Gastroesophageal sphincter (tissue), 4 donors: ENCODE results near the gene ZXDA. TPM values are rescaled to one million over a fixed set of nuclear protein-coding genes. Genes with fewer than 3 reads are reported as not detected.

Experiments used
- ATAC-seq: fragments of 150-250 bp; one replicate; pipeline ENCODE4 v1.9.1; 2016; ENCODE audit warnings: mild to moderate bottlenecking, moderate library complexity
- H3K27ac ChIP-seq, 4 donors: fragments of 200-600 bp; sonication (generic) in 3 of 4; 1 replicate in 3 of 4; 2 replicates in 1 of 4; pipeline ENCODE4 v1.5.1; 2016 to 2019
- H3K27me3 ChIP-seq: fragments of 200-600 bp; sonication (generic); one replicate; pipeline ENCODE4 v1.5.1; 2019
- H3K36me3 ChIP-seq, 2 donors: fragments of 200-600 bp; sonication (generic); one replicate each; pipeline ENCODE4 v1.5.1; 2019; ENCODE audit warnings: control low read depth in 1 of 2
- H3K4me1 ChIP-seq, 3 donors: fragments of 200-600 bp; sonication (generic); 1 replicate in 2 of 3; 2 replicates in 1 of 3; pipeline ENCODE4 v1.5.1; 2016 to 2019; ENCODE audit warnings: control low read depth in 2 of 3
- H3K4me3 ChIP-seq, 2 donors: fragments of 200-600 bp; sonication (generic); one replicate each; pipeline ENCODE4 v1.5.1; 2019; ENCODE audit warnings: mild to moderate bottlenecking in 1 of 2, moderate library complexity in 1 of 2
- H3K9me3 ChIP-seq, 3 donors: fragments of 200-600 bp; sonication (generic); one replicate each; pipeline ENCODE4 v1.5.1; 2017 to 2019; ENCODE audit warnings: control low read depth in 2 of 3
- EP300 ChIP-seq: sonication (generic); formaldehyde crosslinking; IDR thresholded peaks from one replicate; pipeline ENCODE4 v1.6.1; 2017; ENCODE audit warnings: antibody characterized with exemption, mild to moderate bottlenecking
- POLR2A ChIP-seq, 2 donors: fragments of 450-650 bp; IDR thresholded peaks; one replicate each; pipeline ENCODE4 v1.6.1; 2017; ENCODE audit warnings: antibody characterized with exemption in 2 of 2, mild to moderate bottlenecking in 2 of 2, moderate library complexity in 1 of 2
- POLR2AphosphoS5 ChIP-seq: sonication (generic); formaldehyde crosslinking; IDR thresholded peaks from one replicate; pipeline ENCODE4 v1.6.1; 2017; ENCODE audit warnings: antibody characterized with exemption
- WGBS, 2 donors: methylation state at CpG; one replicate each; pipeline ENCODE4 v1.1.5; 2018; ENCODE audit warnings: low coverage in 1 of 2; 5-methylcytosine and 5-hydroxymethylcytosine counted together
- total RNA-seq, 4 donors: library from RNA; depleted of rRNA; stranded (reverse); fragments of >200 nt; gene quantifications; one replicate each; pipeline ENCODE4 v1.1.0, GENCODE V29; 2016
- TF ChIP-seq, protein P1 (sequence below), 4 experiments: fragments of 200-600 bp in 2 of 4; fragments of 450-650 bp in 2 of 4; sonication (generic) in 1 of 4; IDR thresholded peaks; one replicate each; pipeline ENCODE4 v1.5.1; 2017 to 2019; ENCODE audit warnings: antibody characterized with exemption in 4 of 4, mild to moderate bottlenecking in 2 of 4, moderate library complexity in 2 of 4

ZXDA gene
- total RNA-seq, 4 donors from 2014 or later, result 6.4 to 14.8 (median 9.6) TPM

DNA sequence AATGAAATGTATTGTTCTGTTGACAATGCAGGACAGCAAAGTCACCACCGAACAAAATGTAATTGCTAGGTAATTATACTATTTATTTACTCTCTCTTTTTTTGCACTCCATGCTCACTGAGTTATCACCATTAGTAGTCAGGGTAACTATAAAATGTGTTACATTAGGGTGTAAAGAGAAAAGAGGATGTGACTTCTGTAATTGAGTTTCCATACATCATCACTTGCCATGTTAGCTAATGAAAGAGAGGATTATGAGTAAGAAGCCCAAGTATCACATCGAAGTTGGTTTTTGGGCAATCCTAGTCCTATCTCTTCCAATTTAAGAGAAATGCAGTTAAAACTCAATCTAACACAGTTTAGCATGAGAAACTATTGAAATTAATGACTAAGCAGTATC lies 7.6 kb downstream of the ZXDA start:
- ATAC-seq, result no peak
- no peak for TF ChIP-seq POLR2AphosphoS5
- WGBS, 2 donors, result 59 to 83% methylated on average over 2 of the region's 2 CpGs
- no peaks in the 10 kb centered on the region for H3K9me3 ChIP-seq
- H3K4me1 ChIP-seq, result peaks cover 0 to 58% (median 0%) of the 10 kb centered on the region in 3 donors
- no peaks in the 10 kb centered on the region for H3K27me3 ChIP-seq
- H3K27ac ChIP-seq, result no peak overlapping the region
- no peaks in the 10 kb centered on the region for H3K36me3 ChIP-seq
- H3K4me3 ChIP-seq, result no peak overlapping the region

DNA sequence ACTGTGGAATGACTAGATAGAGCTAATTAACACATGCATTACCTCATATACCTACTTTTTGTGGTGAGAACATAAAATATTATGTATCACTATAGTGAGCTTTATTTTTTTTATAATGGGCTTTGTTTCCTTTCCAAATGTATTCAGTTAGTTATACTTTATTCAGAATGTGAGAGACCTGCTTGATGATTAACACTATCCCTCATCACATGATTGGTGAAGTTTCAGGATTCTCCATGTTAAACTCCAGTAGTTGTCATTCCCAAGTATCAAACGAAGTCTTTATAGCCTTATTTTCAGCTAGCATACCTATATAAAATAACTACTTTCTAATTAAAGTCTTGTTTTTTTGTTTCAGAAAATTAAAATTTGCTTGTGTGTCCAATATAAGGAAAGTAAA lies 8.8 kb downstream of the ZXDA start:
- H3K36me3 ChIP-seq, result no peaks in the 10 kb centered on the region
- no peak for ATAC-seq
- peak overlapping the region in 2 of 4 donors; percentile 60 to 70 for H3K27ac ChIP-seq
- H3K27me3 ChIP-seq, result no peaks in the 10 kb centered on the region
- no peak overlapping the region for H3K4me3 ChIP-seq
- H3K9me3 ChIP-seq, result no peaks in the 10 kb centered on the region
- peaks cover 0 to 47% (median 0%) of the 10 kb centered on the region in 3 donors for H3K4me1 ChIP-seq
- no peak for TF ChIP-seq POLR2A (IDR thresholded peaks at IDR 0.05)
- TF ChIP-seq EP300, result no peak
- TF ChIP-seq, protein P1, sequence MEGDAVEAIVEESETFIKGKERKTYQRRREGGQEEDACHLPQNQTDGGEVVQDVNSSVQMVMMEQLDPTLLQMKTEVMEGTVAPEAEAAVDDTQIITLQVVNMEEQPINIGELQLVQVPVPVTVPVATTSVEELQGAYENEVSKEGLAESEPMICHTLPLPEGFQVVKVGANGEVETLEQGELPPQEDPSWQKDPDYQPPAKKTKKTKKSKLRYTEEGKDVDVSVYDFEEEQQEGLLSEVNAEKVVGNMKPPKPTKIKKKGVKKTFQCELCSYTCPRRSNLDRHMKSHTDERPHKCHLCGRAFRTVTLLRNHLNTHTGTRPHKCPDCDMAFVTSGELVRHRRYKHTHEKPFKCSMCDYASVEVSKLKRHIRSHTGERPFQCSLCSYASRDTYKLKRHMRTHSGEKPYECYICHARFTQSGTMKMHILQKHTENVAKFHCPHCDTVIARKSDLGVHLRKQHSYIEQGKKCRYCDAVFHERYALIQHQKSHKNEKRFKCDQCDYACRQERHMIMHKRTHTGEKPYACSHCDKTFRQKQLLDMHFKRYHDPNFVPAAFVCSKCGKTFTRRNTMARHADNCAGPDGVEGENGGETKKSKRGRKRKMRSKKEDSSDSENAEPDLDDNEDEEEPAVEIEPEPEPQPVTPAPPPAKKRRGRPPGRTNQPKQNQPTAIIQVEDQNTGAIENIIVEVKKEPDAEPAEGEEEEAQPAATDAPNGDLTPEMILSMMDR (IDR thresholded peaks at IDR 0.05), result no peak
- WGBS, 2 donors, result 64 to 77% methylated on average over 1 of the region's 1 CpG

DNA sequence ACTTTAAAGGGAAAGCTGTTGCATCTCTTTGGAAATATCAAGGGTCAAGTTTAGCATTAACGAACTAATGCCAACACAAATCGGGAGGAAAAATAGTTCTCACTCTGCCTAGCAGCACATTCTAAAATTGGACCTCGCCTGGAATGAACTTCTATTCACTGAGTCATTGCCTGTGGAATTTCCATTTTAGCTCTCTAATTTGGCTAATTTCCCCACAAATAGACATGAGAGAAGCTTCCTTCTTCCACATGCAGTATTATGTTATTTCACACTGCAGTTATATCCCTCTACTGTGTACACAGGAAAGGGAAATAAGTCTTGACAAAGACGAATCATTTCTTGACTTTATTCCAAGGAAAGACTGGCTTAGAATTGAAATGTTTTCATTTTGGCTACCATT lies 9.3 kb downstream of the ZXDA start:
- ATAC-seq, result peak; percentile 51
- H3K27me3 ChIP-seq, result no peaks in the 10 kb centered on the region
- 9 to 18% methylated on average over 4 of the region's 4 CpGs for WGBS, 2 donors
- H3K4me1 ChIP-seq, result peaks cover 0 to 43% (median 0%) of the 10 kb centered on the region in 3 donors
- H3K9me3 ChIP-seq, result no peaks in the 10 kb centered on the region
- no peaks in the 10 kb centered on the region for H3K36me3 ChIP-seq
- TF ChIP-seq POLR2AphosphoS5, result no peak
- TF ChIP-seq, protein P1 (IDR thresholded peaks at IDR 0.05), result no peak
- TF ChIP-seq POLR2A (IDR thresholded peaks at IDR 0.05), result no peak
- no peak for TF ChIP-seq EP300
- no peak overlapping the region for H3K4me3 ChIP-seq
- peak overlapping the region in 3 of 4 donors; percentile 43 to 70 (median 60) for H3K27ac ChIP-seq

DNA sequence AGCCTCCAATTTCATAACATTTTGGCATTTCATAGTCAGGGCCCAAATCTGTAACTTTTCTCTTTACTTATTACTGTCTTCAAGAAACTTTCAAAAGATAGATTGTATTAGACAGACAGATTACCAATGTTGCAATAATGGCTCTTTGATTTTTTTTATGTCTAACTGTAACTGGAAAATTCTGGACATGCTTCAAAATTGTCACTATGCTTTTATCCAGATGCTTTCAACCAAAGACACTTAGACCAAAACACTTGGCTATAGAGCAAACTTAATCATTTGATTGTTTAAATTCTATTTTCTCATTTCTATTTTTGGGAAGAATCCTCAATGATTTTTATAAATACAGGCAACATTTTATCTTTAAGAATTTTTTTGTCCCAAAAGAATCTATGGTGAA lies 10.4 kb downstream of the ZXDA start:
- TF ChIP-seq EP300, result no peak
- peaks cover 0 to 39% (median 0%) of the 10 kb centered on the region in 3 donors for H3K4me1 ChIP-seq
- no peaks in the 10 kb centered on the region for H3K36me3 ChIP-seq
- no peak for ATAC-seq
- no peaks in the 10 kb centered on the region for H3K27me3 ChIP-seq
- no peaks in the 10 kb centered on the region for H3K9me3 ChIP-seq
- H3K27ac ChIP-seq, result peak overlapping the region in 2 of 4 donors; percentile 43 to 60
- no peak overlapping the region for H3K4me3 ChIP-seq

DNA sequence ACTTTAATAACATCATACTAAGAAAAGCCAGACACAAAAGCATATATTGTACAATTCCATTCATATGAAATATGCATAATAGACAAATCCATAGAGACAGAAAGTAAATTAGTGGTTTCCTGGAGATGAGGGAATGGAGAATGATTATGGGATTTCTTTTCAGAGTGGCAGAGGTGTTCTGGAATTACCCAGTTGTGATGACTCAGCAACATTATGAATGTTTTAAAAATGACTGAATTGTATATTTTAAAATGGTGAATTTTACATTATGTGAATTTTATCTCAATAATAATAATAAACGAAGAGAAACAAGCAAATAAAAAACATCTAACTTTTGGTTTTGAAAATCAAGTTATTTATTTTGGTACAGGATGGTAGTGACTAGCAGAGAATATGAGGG lies 11.2 kb downstream of the ZXDA start:
- TF ChIP-seq EP300, result no peak
- no peak for TF ChIP-seq POLR2A (IDR thresholded peaks at IDR 0.05)
- no peak overlapping the region for H3K4me3 ChIP-seq
- peaks cover 0 to 33% (median 0%) of the 10 kb centered on the region in 3 donors for H3K4me1 ChIP-seq
- H3K27me3 ChIP-seq, result no peaks in the 10 kb centered on the region
- no peaks in the 10 kb centered on the region for H3K9me3 ChIP-seq
- 8 to 50% methylated on average over 1 of the region's 1 CpG for WGBS, 2 donors
- H3K36me3 ChIP-seq, result no peaks in the 10 kb centered on the region
- ATAC-seq, result no peak
- no peak overlapping the region for H3K27ac ChIP-seq

DNA sequence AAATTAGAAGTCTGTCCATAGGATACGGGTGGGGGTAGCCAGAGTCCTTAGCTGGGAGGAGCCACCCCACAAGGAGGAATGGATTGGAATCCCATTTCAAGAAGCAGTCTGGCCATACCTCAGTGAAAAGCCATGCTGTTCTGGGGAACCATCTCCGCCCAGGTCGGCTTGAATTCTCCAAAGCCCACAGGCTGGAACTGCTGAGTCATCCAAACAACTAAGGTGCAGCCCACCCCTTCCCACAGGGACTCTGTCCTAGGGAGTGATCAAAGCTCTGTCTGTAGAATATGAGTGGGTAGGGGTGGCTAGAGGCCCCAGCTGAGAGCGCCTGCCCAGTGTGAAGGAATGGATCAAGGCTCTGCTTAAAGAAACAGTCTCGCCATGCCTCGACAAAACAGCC lies 38.8 kb downstream of the ZXDA start:
- ATAC-seq, result no peak
- Histone ChIP-seq H3K9me3 (no peaks in the 10 kb centered on the region), H3K27me3 (no peaks in the 10 kb centered on the region), H3K4me3 (no peak overlapping the region), H3K27ac (no peak overlapping the region), H3K36me3 (no peaks in the 10 kb centered on the region), H3K4me1 (no peaks in the 10 kb centered on the region)
- TF ChIP-seq POLR2A (IDR thresholded peaks at IDR 0.05) (no peak), POLR2AphosphoS5 (no peak), EP300 (no peak)
- TF ChIP-seq, protein P1 (IDR thresholded peaks at IDR 0.05), result no peak
- 80% methylated on average over 1 of the region's 6 CpGs; no CpG with 5 or more reads in 1 of the 2 donors for WGBS, 2 donors

Other genes with a start within 250 kb of the ZXDA start
- gene NLRP2B, start 230.2 kb downstream of the ZXDA start, total RNA-seq, result not detected